ENCODE data around the gene JMY. TPM values are rescaled to one million over a fixed set of nuclear protein-coding genes. Genes with fewer than 3 reads are reported as not detected.
A peak's percentile ranks its signal among the peaks of the same experiment; 100 is the strongest.

JMY gene
- total and polyA plus RNA-seq, 7 experiments from 2014 or later: 6.5 to 47.0 (median 23.3) TPM

DNA sequence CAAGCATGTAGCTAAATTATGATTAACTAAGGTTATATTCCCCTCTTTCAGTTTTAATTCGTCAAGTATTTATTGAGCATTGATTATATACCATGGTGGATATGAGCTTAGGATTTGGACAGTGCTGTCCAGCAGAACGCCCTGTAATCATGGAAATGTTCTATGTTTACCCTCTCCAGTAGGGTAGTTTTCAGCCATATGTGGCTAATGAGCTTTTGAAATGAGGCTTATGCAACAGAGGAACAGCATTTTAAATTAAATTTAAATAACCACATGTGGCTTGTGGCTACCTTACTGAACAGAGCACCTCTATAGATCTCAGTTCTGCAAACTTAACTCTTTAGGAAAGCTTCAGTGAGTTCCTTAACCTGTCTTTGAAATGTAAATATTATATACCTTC lies 59.1 kb downstream of the JMY start:
- Histone ChIP-seq H3K27ac (ENCODE audit: low read depth, low read length) (no peak overlapping the region), H3K4me3 (ENCODE audit: low read length) (no peak overlapping the region), H3K27me3 (ENCODE audit: control insufficient read depth in 2 of 2, insufficient read depth in 2 of 2, low read length in 2 of 2) (no peaks in the 10 kb centered on the region), H3K36me3 (ENCODE audit: control insufficient read depth in 2 of 3, insufficient read depth in 3 of 3, low read length in 3 of 3) (peaks cover 5 to 20% (median 6%) of the 10 kb centered on the region in 3 experiments), H3K4me1 (ENCODE audit: control insufficient read depth in 2 of 2, insufficient read depth in 2 of 2, low read length in 2 of 2) (no peaks in the 10 kb centered on the region), H3K9me3 (ENCODE audit: control insufficient read depth in 2 of 3, low read length in 3 of 3) (no peaks in the 10 kb centered on the region)
- ATAC-seq: no peak
- H3K4me1 Mint-ChIP-seq: peaks cover 0 to 4% (median 0%) of the 10 kb centered on the region in 7 donors
- no peak for DNase-seq
- H3K36me3 Mint-ChIP-seq: peaks cover 2 to 43% (median 23%) of the 10 kb centered on the region in 5 donors
- intact Hi-C loops (cut with micrococcal nuclease): no loop called here
- ChIA-PET CTCF (no interaction called here), POLR2A (no interaction called here)
- H3K4me3 Mint-ChIP-seq: no peak overlapping the region
- H3K27ac Mint-ChIP-seq: no peak overlapping the region
- H3K27me3 Mint-ChIP-seq: no peaks in the 10 kb centered on the region
- H3K9me3 Mint-ChIP-seq: no peaks in the 10 kb centered on the region

DNA sequence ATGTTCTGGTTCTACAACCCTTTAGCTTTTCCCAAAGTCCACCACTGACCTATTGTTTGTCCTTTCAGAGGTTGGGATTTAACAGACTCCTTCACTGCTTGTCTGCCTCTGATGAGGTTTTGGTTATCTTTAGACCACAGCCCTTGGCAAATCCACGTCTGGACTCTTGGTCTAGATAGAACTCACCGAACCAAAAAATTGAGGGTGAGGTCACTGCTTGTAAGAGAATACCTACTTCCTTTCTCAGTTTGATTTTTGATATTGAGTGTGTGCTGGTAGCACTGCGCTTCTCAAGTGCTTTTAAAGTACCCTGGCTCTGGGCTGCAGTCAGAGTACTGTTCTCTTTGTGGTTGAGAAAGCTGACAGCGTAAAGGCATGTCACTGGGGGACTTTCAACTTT lies 61.7 kb downstream of the JMY start:
- Mint-ChIP-seq H3K36me3 (peaks cover 4 to 47% (median 21%) of the 10 kb centered on the region in 5 donors), H3K27me3 (no peaks in the 10 kb centered on the region), H3K9me3 (no peaks in the 10 kb centered on the region), H3K4me1 (peaks cover 0 to 4% (median 0%) of the 10 kb centered on the region in 7 donors), H3K4me3 (no peak overlapping the region), H3K27ac (peak overlapping the region in 3 of 9 donors; percentile 1 to 50 (median 20))
- H3K36me3 ChIP-seq (ENCODE audit: control insufficient read depth in 2 of 3, insufficient read depth in 3 of 3, low read length in 3 of 3): peaks cover 10 to 27% (median 12%) of the 10 kb centered on the region in 3 experiments
- H3K27me3 ChIP-seq (ENCODE audit: control insufficient read depth in 2 of 2, insufficient read depth in 2 of 2, low read length in 2 of 2): no peaks in the 10 kb centered on the region
- ATAC-seq (no peak), DNase-seq (no peak)
- no peaks in the 10 kb centered on the region for H3K4me1 ChIP-seq (ENCODE audit: control insufficient read depth in 2 of 2, insufficient read depth in 2 of 2, low read length in 2 of 2)
- CTCF ChIA-PET: no interaction called here
- POLR2A ChIA-PET: interaction anchor here (0.6 kb wide), 1 partner anchor 15 kb away, joined by 4 read pairs; no protein-coding TSS in a partner anchor
- H3K9me3 ChIP-seq (ENCODE audit: control insufficient read depth in 2 of 3, low read length in 3 of 3): no peaks in the 10 kb centered on the region
- intact Hi-C loops (cut with micrococcal nuclease): no loop called here
- no peak overlapping the region for H3K4me3 ChIP-seq (ENCODE audit: low read length)
- no peak overlapping the region for H3K27ac ChIP-seq (ENCODE audit: low read depth, low read length)

GRCh38 chr5:79301046-79301712 lies 65.2 kb downstream of the JMY start:
- H3K36me3 Mint-ChIP-seq: peaks cover 4 to 39% (median 16%) of the 10 kb centered on the region in 5 donors
- CTCF ChIA-PET: no interaction called here

DNA sequence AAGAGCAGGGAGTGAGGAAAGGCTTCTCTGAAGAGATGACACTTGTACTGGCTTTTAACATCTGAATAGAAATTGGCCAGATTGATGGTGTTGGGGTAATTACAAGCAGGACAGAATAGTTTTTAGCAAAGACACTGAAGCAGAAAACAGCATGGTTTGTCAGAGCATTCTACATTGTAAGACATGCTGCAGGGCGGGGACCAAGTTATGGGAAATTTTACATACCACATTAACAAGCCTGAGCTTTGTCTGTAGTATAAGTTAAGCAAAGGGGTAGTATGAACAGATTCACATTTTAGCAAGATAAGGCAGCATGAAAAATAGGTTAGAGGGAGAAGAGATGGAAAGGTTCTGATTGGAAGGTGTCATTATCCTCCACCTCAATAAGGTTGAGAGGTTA lies 66.5 kb downstream of the JMY start:
- H3K9me3 ChIP-seq (ENCODE audit: control insufficient read depth in 2 of 3, low read length in 3 of 3): no peaks in the 10 kb centered on the region
- no peak for ATAC-seq
- ChIA-PET POLR2A (no interaction called here), CTCF (no interaction called here)
- Mint-ChIP-seq H3K27me3 (no peaks in the 10 kb centered on the region), H3K9me3 (no peaks in the 10 kb centered on the region), H3K4me3 (no peak overlapping the region), H3K27ac (no peak overlapping the region), H3K36me3 (peaks cover 8 to 46% (median 27%) of the 10 kb centered on the region in 5 donors), H3K4me1 (peaks cover 0 to 5% (median 0%) of the 10 kb centered on the region in 7 donors)
- peaks cover 10 to 71% (median 18%) of the 10 kb centered on the region in 3 experiments for H3K36me3 ChIP-seq (ENCODE audit: control insufficient read depth in 2 of 3, insufficient read depth in 3 of 3, low read length in 3 of 3)
- no peak overlapping the region for H3K27ac ChIP-seq (ENCODE audit: low read depth, low read length)
- intact Hi-C loops (cut with micrococcal nuclease): no loop called here
- no peak overlapping the region for H3K4me3 ChIP-seq (ENCODE audit: low read length)
- H3K27me3 ChIP-seq (ENCODE audit: control insufficient read depth in 2 of 2, insufficient read depth in 2 of 2, low read length in 2 of 2): no peaks in the 10 kb centered on the region
- no peaks in the 10 kb centered on the region for H3K4me1 ChIP-seq (ENCODE audit: control insufficient read depth in 2 of 2, insufficient read depth in 2 of 2, low read length in 2 of 2)
- DNase-seq: no peak

More at GRCh38 chr5:79301046-79301712, 65.2 kb downstream of the JMY start:
- Mint-ChIP-seq H3K4me1 (no peaks in the 10 kb centered on the region), H3K27me3 (no peaks in the 10 kb centered on the region), H3K27ac (no peak overlapping the region), H3K9me3 (no peaks in the 10 kb centered on the region), H3K4me3 (no peak overlapping the region)
- ATAC-seq: no peak
- H3K27ac ChIP-seq (ENCODE audit: low read depth, low read length): no peak overlapping the region
- H3K9me3 ChIP-seq (ENCODE audit: control insufficient read depth in 2 of 3, low read length in 3 of 3): no peaks in the 10 kb centered on the region
- H3K27me3 ChIP-seq (ENCODE audit: control insufficient read depth in 2 of 2, insufficient read depth in 2 of 2, low read length in 2 of 2): no peaks in the 10 kb centered on the region
- peaks cover 10 to 59% (median 13%) of the 10 kb centered on the region in 3 experiments for H3K36me3 ChIP-seq (ENCODE audit: control insufficient read depth in 2 of 3, insufficient read depth in 3 of 3, low read length in 3 of 3)
- H3K4me3 ChIP-seq (ENCODE audit: low read length): no peak overlapping the region
- no peaks in the 10 kb centered on the region for H3K4me1 ChIP-seq (ENCODE audit: control insufficient read depth in 2 of 2, insufficient read depth in 2 of 2, low read length in 2 of 2)
- DNase-seq: no peak
- POLR2A ChIA-PET: interaction anchor here (0.7 kb wide), 1 partner anchor 68 kb away, joined by 3 read pairs; no protein-coding TSS in a partner anchor
- intact Hi-C loops (cut with micrococcal nuclease): no loop called here

DNA sequence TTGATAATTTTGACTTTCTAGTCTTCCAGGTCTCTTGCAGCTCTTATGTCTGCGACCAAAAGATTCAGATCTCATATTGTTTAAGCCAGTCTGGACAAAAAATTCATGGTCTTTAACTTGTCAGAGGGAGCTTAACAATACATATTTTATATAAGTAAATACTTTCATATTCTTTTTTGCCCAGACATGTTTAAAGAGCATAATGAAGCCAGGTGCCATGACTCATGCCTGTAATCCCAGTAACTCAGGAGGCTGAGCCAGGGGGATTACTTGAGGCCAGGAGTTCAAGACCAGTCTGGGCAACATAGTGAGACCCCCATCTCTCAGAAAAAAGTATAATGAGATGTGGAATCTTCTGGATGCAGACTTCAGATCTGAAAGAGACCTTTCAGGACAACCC lies 69.8 kb downstream of the JMY start:
- CTCF ChIA-PET: no interaction called here

GRCh38 chr5:79318935-79319614 lies 83.1 kb downstream of the JMY start:
- H3K36me3 ChIP-seq (ENCODE audit: control insufficient read depth in 2 of 3, insufficient read depth in 3 of 3, low read length in 3 of 3): peaks cover 7 to 43% (median 7%) of the 10 kb centered on the region in 3 experiments
- no peaks in the 10 kb centered on the region for H3K27me3 ChIP-seq (ENCODE audit: control insufficient read depth in 2 of 2, insufficient read depth in 2 of 2, low read length in 2 of 2)
- Mint-ChIP-seq H3K27ac (peak overlapping the region in 2 of 9 donors; percentile 19 to 32), H3K36me3 (peaks cover 8 to 52% (median 34%) of the 10 kb centered on the region in 5 donors), H3K4me3 (no peak overlapping the region), H3K9me3 (no peaks in the 10 kb centered on the region), H3K27me3 (no peaks in the 10 kb centered on the region), H3K4me1 (peaks cover 0 to 4% (median 0%) of the 10 kb centered on the region in 7 donors)
- H3K4me3 ChIP-seq (ENCODE audit: low read length): no peak overlapping the region
- no peaks in the 10 kb centered on the region for H3K4me1 ChIP-seq (ENCODE audit: control insufficient read depth in 2 of 2, insufficient read depth in 2 of 2, low read length in 2 of 2)
- no peak overlapping the region for H3K27ac ChIP-seq (ENCODE audit: low read depth, low read length)
- intact Hi-C loops (cut with micrococcal nuclease): no loop called here
- POLR2A ChIA-PET: interaction anchor here (0.7 kb wide), 1 partner anchor 77 kb away, joined by 4 read pairs; no protein-coding TSS in a partner anchor
- H3K9me3 ChIP-seq (ENCODE audit: control insufficient read depth in 2 of 3, low read length in 3 of 3): no peaks in the 10 kb centered on the region
- CTCF ChIA-PET: no interaction called here
- DNase-seq (no peak), ATAC-seq (no peak)

More for the DNA sequence above, 69.8 kb downstream of the JMY start:
- H3K9me3 ChIP-seq (ENCODE audit: control insufficient read depth in 2 of 3, low read length in 3 of 3): no peaks in the 10 kb centered on the region
- H3K4me1 ChIP-seq (ENCODE audit: control insufficient read depth in 2 of 2, insufficient read depth in 2 of 2, low read length in 2 of 2): no peaks in the 10 kb centered on the region
- Mint-ChIP-seq H3K4me1 (peaks cover 0 to 10% (median 1%) of the 10 kb centered on the region in 7 donors), H3K36me3 (peaks cover 8 to 51% (median 24%) of the 10 kb centered on the region in 5 donors), H3K27ac (no peak overlapping the region), H3K27me3 (no peaks in the 10 kb centered on the region), H3K4me3 (no peak overlapping the region), H3K9me3 (no peaks in the 10 kb centered on the region)
- peaks cover 6 to 66% (median 18%) of the 10 kb centered on the region in 3 experiments for H3K36me3 ChIP-seq (ENCODE audit: control insufficient read depth in 2 of 3, insufficient read depth in 3 of 3, low read length in 3 of 3)
- DNase-seq (no peak), ATAC-seq (no peak)
- intact Hi-C loops (cut with micrococcal nuclease): no loop called here
- H3K27me3 ChIP-seq (ENCODE audit: control insufficient read depth in 2 of 2, insufficient read depth in 2 of 2, low read length in 2 of 2): no peaks in the 10 kb centered on the region
- H3K4me3 ChIP-seq (ENCODE audit: low read length): no peak overlapping the region
- POLR2A ChIA-PET: no interaction called here
- no peak overlapping the region for H3K27ac ChIP-seq (ENCODE audit: low read depth, low read length)

Data from naive thymus-derived CD4-positive, alpha-beta T cell (primary cell).